SK-N-MC (cell line): Measurements from ENCODE around the gene JAZF1.

Source experiments
- EZH2 ChIP-seq: fragments of 200-600 bp; sonication (generic); IDR thresholded peaks from one replicate; pipeline ENCODE4 v1.6.1; 2017; ENCODE audit warnings: antibody characterized with exemption
- POLR2AphosphoS5 ChIP-seq: IDR thresholded peaks from 2 replicates; pipeline ENCODE4 v1.6.1; 2012; ENCODE audit warnings: mild to moderate bottlenecking, low read depth, low read length, borderline replicate concordance

- TF ChIP-seq POLR2AphosphoS5 (no peak), EZH2 (no peak)
Observed at GRCh38 chr7:27835376-27835775, 345.2 kb downstream of the JAZF1 start.
